H9 (cell line): ENCODE data around the gene OR10H3. TPM values are rescaled to one million over a fixed set of nuclear protein-coding genes. Genes with fewer than 3 reads are reported as not detected.

Experiments
- DNase-seq: peaks from one replicate; pipeline ENCODE4 v3.0.0-alpha.2; 2017
- H2AFZ ChIP-seq: one replicate; pipeline ENCODE4 v1.6.1; 2013; ENCODE audit warnings: mild to moderate bottlenecking, low read length, control low read depth, moderate library complexity
- H2AK5ac ChIP-seq: 2 replicates; pipeline ENCODE4 v1.6.1; 2013; ENCODE audit warnings: low read length, control low read depth, mixed read lengths; ENCODE audit not compliant: insufficient read length
- H2BK120ac ChIP-seq: one replicate; pipeline ENCODE4 v1.6.1; 2013; ENCODE audit warnings: low read depth, mild to moderate bottlenecking, low read length, control low read depth, inconsistent platforms; ENCODE audit not compliant: poor library complexity, severe bottlenecking
- H2BK12ac ChIP-seq: 2 replicates; pipeline ENCODE4 v1.6.1; 2013; ENCODE audit warnings: low read length, control low read depth, mixed read lengths, low read depth; ENCODE audit not compliant: insufficient read length
- H2BK15ac ChIP-seq: 2 replicates; pipeline ENCODE4 v1.6.1; 2013; ENCODE audit warnings: low read depth, low read length, control low read depth
- H2BK20ac ChIP-seq: one replicate; pipeline ENCODE4 v1.6.1; 2013; ENCODE audit warnings: low read depth, mild to moderate bottlenecking, low read length, control low read depth, inconsistent platforms; ENCODE audit not compliant: poor library complexity, severe bottlenecking
- H2BK5ac ChIP-seq: 2 replicates; pipeline ENCODE4 v1.6.1; 2013; ENCODE audit warnings: low read length, control low read depth, mixed read lengths; ENCODE audit not compliant: insufficient read length
- H3K14ac ChIP-seq: 2 replicates; pipeline ENCODE4 v1.6.1; 2013; ENCODE audit warnings: low read length, control low read depth; ENCODE audit not compliant: insufficient read depth
- H3K18ac ChIP-seq: 2 replicates; pipeline ENCODE4 v1.6.1; 2013; ENCODE audit warnings: low read depth, mild to moderate bottlenecking, mixed read lengths, low read length, control low read depth; ENCODE audit not compliant: insufficient read length
- H3K23ac ChIP-seq: 2 replicates; pipeline ENCODE4 v1.6.1; 2013; ENCODE audit warnings: low read length, control low read depth, mixed read lengths, low read depth; ENCODE audit not compliant: insufficient read length
- H3K23me2 ChIP-seq: 2 replicates; pipeline ENCODE4 v1.6.1; 2013; ENCODE audit warnings: low read depth, mild to moderate bottlenecking, mixed read lengths, low read length, control low read depth; ENCODE audit not compliant: insufficient read length, poor library complexity, severe bottlenecking
- H3K27ac ChIP-seq: 2 replicates; pipeline ENCODE4 v1.5.1; 2013; ENCODE audit warnings: low read length, control low read depth, mixed read lengths, low read depth; ENCODE audit not compliant: insufficient read length
- H3K27me3 ChIP-seq: 2 replicates; pipeline ENCODE4 v1.6.1; 2013; ENCODE audit warnings: low read length, control low read depth, inconsistent platforms; ENCODE audit not compliant: insufficient read depth
- H3K4ac ChIP-seq: 2 replicates; pipeline ENCODE4 v1.6.1; 2013; ENCODE audit warnings: low read depth, mild to moderate bottlenecking, control low read depth, inconsistent platforms, low read length, moderate library complexity
- H3K4me1 ChIP-seq: 2 replicates; pipeline ENCODE4 v1.6.1; 2013; ENCODE audit warnings: low read length, control low read depth, inconsistent platforms; ENCODE audit not compliant: insufficient read depth
- H3K4me2 ChIP-seq: 2 replicates; pipeline ENCODE4 v1.6.1; 2013; ENCODE audit warnings: low read length, control low read depth, mixed read lengths; ENCODE audit not compliant: insufficient read length, insufficient read depth
- H3K56ac ChIP-seq: 2 replicates; pipeline ENCODE4 v1.6.1; 2013; ENCODE audit warnings: low read depth, mild to moderate bottlenecking, mixed read lengths, low read length, control low read depth; ENCODE audit not compliant: insufficient read length
- H3K79me1 ChIP-seq: 2 replicates; pipeline ENCODE4 v1.6.1; 2013; ENCODE audit warnings: low read depth, mild to moderate bottlenecking, moderate library complexity, low read length, control low read depth, inconsistent platforms; ENCODE audit not compliant: insufficient read depth, poor library complexity, severe bottlenecking
- H3K79me2 ChIP-seq: 2 replicates; pipeline ENCODE4 v1.6.1; 2013; ENCODE audit warnings: low read length, control low read depth, inconsistent platforms; ENCODE audit not compliant: insufficient read depth
- H3K9ac ChIP-seq: 2 replicates; pipeline ENCODE4 v1.6.1; 2013; ENCODE audit warnings: low read length, control low read depth, mixed read lengths; ENCODE audit not compliant: insufficient read length; ENCODE audit errors: extremely low read depth
- H3K9me3 ChIP-seq: one replicate; pipeline ENCODE4 v1.6.1; 2013; ENCODE audit warnings: low read depth, low read length, inconsistent platforms; ENCODE audit not compliant: control insufficient read depth
- H3T11ph ChIP-seq: one replicate; pipeline ENCODE4 v1.6.1; 2013; ENCODE audit warnings: mild to moderate bottlenecking, low read length, control low read depth, inconsistent platforms
- H4K20me1 ChIP-seq: one replicate; pipeline ENCODE4 v1.6.1; 2013; ENCODE audit not compliant: control insufficient read depth, insufficient read length, insufficient read depth
- H4K5ac ChIP-seq: 2 replicates; pipeline ENCODE4 v1.6.1; 2013; ENCODE audit warnings: low read depth, mild to moderate bottlenecking, mixed read lengths, low read length, control low read depth; ENCODE audit not compliant: insufficient read length
- H4K8ac ChIP-seq: replicated peaks from 2 replicates; pipeline ENCODE4 v1.6.1; 2013; ENCODE audit warnings: low read length, control low read depth, mixed read lengths, low read depth; ENCODE audit not compliant: insufficient read length
- H4K91ac ChIP-seq: 2 replicates; pipeline ENCODE4 v1.6.1; 2013; ENCODE audit warnings: low read depth, mild to moderate bottlenecking, moderate library complexity, mixed read lengths, low read length, control low read depth; ENCODE audit not compliant: insufficient read length
- H3K27ac Mint-ChIP-seq, 3 experiments: 2 replicates in 2 of 3; 3 replicates in 1 of 3; pipeline ENCODE4 v1.8.0; 2020 to 2021; ENCODE audit warnings: mixed read lengths in 3 of 3, mild to moderate bottlenecking in 1 of 3, moderate library complexity in 1 of 3
- H3K27me3 Mint-ChIP-seq: 2 replicates; pipeline ENCODE4 v1.8.0; 2021; ENCODE audit warnings: low read depth, mild to moderate bottlenecking, moderate library complexity, mixed read lengths
- H3K36me3 Mint-ChIP-seq, 3 experiments: 2 replicates in 2 of 3; 3 replicates in 1 of 3; pipeline ENCODE4 v1.8.0; 2020 to 2021; ENCODE audit warnings: low read depth in 3 of 3, mixed read lengths in 3 of 3; ENCODE audit not compliant: insufficient read depth in 1 of 3
- H3K4me1 Mint-ChIP-seq, 2 experiments: 2 replicates each; pipeline ENCODE4 v1.8.0; 2020; ENCODE audit warnings: mixed read lengths in 2 of 2
- H3K4me3 Mint-ChIP-seq, 2 experiments: 2 replicates in 1 of 2; 3 replicates in 1 of 2; pipeline ENCODE4 v1.8.0; 2020 to 2021; ENCODE audit warnings: mild to moderate bottlenecking in 2 of 2, mixed read lengths in 2 of 2, moderate library complexity in 1 of 2
- H3K9me3 Mint-ChIP-seq, 2 experiments: 2 replicates in 1 of 2; 3 replicates in 1 of 2; pipeline ENCODE4 v1.8.0; 2020; ENCODE audit warnings: mild to moderate bottlenecking in 2 of 2, mixed read lengths in 2 of 2, moderate library complexity in 1 of 2
- WGBS: extraction: QIAGEN DNeasy Blood & Tissue Kit; methylation state at CpG from one replicate; pipeline ENCODE4 v1.1.7; 2013; ENCODE audit warnings: missing lambda C conversion rate, low lambda C conversion rate, mixed read lengths; ENCODE audit not compliant: insufficient read length; ENCODE audit errors: extremely low coverage; 5-methylcytosine and 5-hydroxymethylcytosine counted together
- total RNA-seq: library from RNA; stranded (reverse); gene quantifications from 2 replicates; pipeline ENCODE4 v1.2.1, GENCODE V29; 2021
- TF ChIP-seq, protein P1 (sequence below): fragments of 200-600 bp; sonication (generic); conservative IDR thresholded peaks from 3 replicates; pipeline ENCODE4 v1.8.0; 2021; ENCODE audit warnings: antibody characterized with exemption, mild to moderate bottlenecking

The OR10H3 gene
- total RNA-seq, 1 experiment from 2014 or later: not detected

DNA sequence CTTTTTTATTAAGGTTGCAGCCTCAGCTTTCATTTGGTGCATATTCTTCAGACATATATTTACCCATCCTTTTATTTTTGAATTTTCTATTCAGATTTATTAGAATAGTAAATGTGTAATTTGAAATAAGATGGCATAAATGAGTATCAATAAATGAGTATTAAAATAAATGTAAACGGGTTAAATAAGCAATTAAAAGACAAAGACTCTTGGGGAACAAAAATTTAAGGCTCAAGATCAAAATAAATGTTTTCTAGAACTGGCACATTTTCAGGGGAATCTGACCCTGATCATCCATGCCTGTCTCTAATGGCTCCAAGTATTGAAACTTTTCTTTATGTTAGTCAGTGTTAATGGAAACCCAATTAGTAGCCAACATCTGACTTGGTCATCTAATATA is 3.0 kb downstream of the OR10H3 start:
- Mint-ChIP-seq H3K27ac (no peak overlapping the region), H3K27me3 (no peaks in the 10 kb centered on the region; the same call in none of the 2 replicates), H3K4me3 (no peak overlapping the region), H3K36me3 (peaks cover 5 to 26% (median 9%) of the 10 kb centered on the region in 3 experiments; a peak in 5 of 7 replicates), H3K9me3 (peaks cover 74 to 83% of the 10 kb centered on the region in 2 experiments), H3K4me1 (no peaks in the 10 kb centered on the region)
- Histone ChIP-seq H3K9me3 (peaks cover 68% of the 10 kb centered on the region), H2BK12ac (no peak overlapping the region), H2BK120ac (no peak overlapping the region), H2AFZ (no peak overlapping the region), H4K91ac (no peak overlapping the region), H4K5ac (no peak overlapping the region), H3K18ac (no peak overlapping the region), H2BK5ac (no peak overlapping the region), H3K4me2 (no peak overlapping the region), H3K27ac (no peak overlapping the region), H2BK15ac (no peak overlapping the region), H3K79me1 (no peaks in the 10 kb centered on the region), H3K27me3 (no peaks in the 10 kb centered on the region), H4K20me1 (no peaks in the 10 kb centered on the region), H3K14ac (no peak overlapping the region), H4K8ac (no peak overlapping the region), H2AK5ac (no peak overlapping the region), H2BK20ac (no peak overlapping the region), H3T11ph (no peak overlapping the region), H3K79me2 (no peaks in the 10 kb centered on the region), H3K56ac (no peak overlapping the region), H3K9ac (no peak overlapping the region), H3K23ac (no peak overlapping the region), H3K4me1 (no peaks in the 10 kb centered on the region), H3K23me2 (no peaks in the 10 kb centered on the region), H3K4ac (no peak overlapping the region)
- TF ChIP-seq, protein P1, sequence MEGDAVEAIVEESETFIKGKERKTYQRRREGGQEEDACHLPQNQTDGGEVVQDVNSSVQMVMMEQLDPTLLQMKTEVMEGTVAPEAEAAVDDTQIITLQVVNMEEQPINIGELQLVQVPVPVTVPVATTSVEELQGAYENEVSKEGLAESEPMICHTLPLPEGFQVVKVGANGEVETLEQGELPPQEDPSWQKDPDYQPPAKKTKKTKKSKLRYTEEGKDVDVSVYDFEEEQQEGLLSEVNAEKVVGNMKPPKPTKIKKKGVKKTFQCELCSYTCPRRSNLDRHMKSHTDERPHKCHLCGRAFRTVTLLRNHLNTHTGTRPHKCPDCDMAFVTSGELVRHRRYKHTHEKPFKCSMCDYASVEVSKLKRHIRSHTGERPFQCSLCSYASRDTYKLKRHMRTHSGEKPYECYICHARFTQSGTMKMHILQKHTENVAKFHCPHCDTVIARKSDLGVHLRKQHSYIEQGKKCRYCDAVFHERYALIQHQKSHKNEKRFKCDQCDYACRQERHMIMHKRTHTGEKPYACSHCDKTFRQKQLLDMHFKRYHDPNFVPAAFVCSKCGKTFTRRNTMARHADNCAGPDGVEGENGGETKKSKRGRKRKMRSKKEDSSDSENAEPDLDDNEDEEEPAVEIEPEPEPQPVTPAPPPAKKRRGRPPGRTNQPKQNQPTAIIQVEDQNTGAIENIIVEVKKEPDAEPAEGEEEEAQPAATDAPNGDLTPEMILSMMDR: no peak
- WGBS: no CpG with 5 or more reads among the region's 1 CpG
- no peak for DNase-seq
